Activated CD8-positive, alpha-beta memory T cell treated with anti-CD3 and anti-CD28 coated beads, Interleukin-2, amount 50 U/mL, for 24 hours (primary cell): ENCODE data around the gene FAM78B.

Source experiments
- DNase-seq: peaks from one replicate; pipeline ENCODE4 v3.0.0-alpha.2; 2020; ENCODE audit errors: extremely low read depth

The FAM78B gene

GRCh38 chr1:166164995-166165660 lies 1.7 kb downstream of the FAM78B start:
- no peak for DNase-seq

- no peak for DNase-seq
Observed at GRCh38 chr1:166164646-166164994, 2.2 kb downstream of the FAM78B start.

GRCh38 chr1:166159656-166160055 lies 7.1 kb downstream of the FAM78B start:
- DNase-seq: no peak

GRCh38 chr1:166156674-166157073 lies 10.1 kb downstream of the FAM78B start:
- no peak for DNase-seq

GRCh38 chr1:166155108-166155507 lies 11.7 kb downstream of the FAM78B start:
- no peak for DNase-seq

- no peak for DNase-seq
Observed at GRCh38 chr1:166153525-166154314, 13.1 kb downstream of the FAM78B start.

- no peak for DNase-seq
Observed at GRCh38 chr1:166152978-166153377, 13.8 kb downstream of the FAM78B start.

- no peak for DNase-seq
Observed at GRCh38 chr1:166151804-166152203, 15.0 kb downstream of the FAM78B start.

- no peak for DNase-seq
Observed at GRCh38 chr1:166145499-166145898, 21.3 kb downstream of the FAM78B start.

- DNase-seq: no peak
Observed at GRCh38 chr1:166141969-166142368, 24.8 kb downstream of the FAM78B start.

GRCh38 chr1:166140251-166140650 lies 26.6 kb downstream of the FAM78B start:
- no peak for DNase-seq

GRCh38 chr1:166139735-166140134 lies 27.1 kb downstream of the FAM78B start:
- no peak for DNase-seq

GRCh38 chr1:166136699-166137401 lies 30.0 kb downstream of the FAM78B start:
- DNase-seq: no peak

GRCh38 chr1:166136222-166136621 lies 30.6 kb downstream of the FAM78B start:
- DNase-seq: no peak

GRCh38 chr1:166133857-166134256 lies 32.9 kb downstream of the FAM78B start:
- no peak for DNase-seq

GRCh38 chr1:166133276-166133841 lies 33.4 kb downstream of the FAM78B start:
- DNase-seq: no peak

GRCh38 chr1:166132496-166132895 lies 34.3 kb downstream of the FAM78B start:
- DNase-seq: no peak

- DNase-seq: no peak
Observed at GRCh38 chr1:166129006-166129405, 37.8 kb downstream of the FAM78B start.

- DNase-seq: no peak
Observed at GRCh38 chr1:166128195-166128594, 38.6 kb downstream of the FAM78B start.

- DNase-seq: no peak
Observed at GRCh38 chr1:166127003-166127402, 39.8 kb downstream of the FAM78B start.

- no peak for DNase-seq
Observed at GRCh38 chr1:166122873-166123466, 43.8 kb downstream of the FAM78B start.

- DNase-seq: no peak
Observed at GRCh38 chr1:166121010-166121409, 45.8 kb downstream of the FAM78B start.
